A673 (cell line): Measurements from ENCODE around the gene JARID2. TPM values are rescaled to one million over a fixed set of nuclear protein-coding genes. Genes with fewer than 3 reads are reported as not detected.

Experiments
- BruUV-seq: library from RNA; stranded (reverse); fragments of 400-500 nt; replicated peaks from 2 replicates; lab custom pipeline; 2021; lab: Mats Ljungman, UMichigan
- CTCF ChIA-PET: fragments of 300-600 bp; sonication (Branson Sonifier 250); formaldehyde crosslinking; loops from one replicate; lab custom pipeline; 2022; ENCODE audit warnings: antibody characterized with exemption; lab: Charles Lee
- POLR2A ChIA-PET: fragments of 300-600 bp; sonication (Branson Sonifier 250); formaldehyde crosslinking; loops from one replicate; lab custom pipeline; 2022; ENCODE audit warnings: antibody characterized with exemption; ENCODE audit not compliant: low non-redundant PET; lab: Charles Lee
- DNase-seq: peaks from one replicate; pipeline ENCODE4 v3.0.0-alpha.2; 2015; ENCODE audit warnings: low spot score
- H3K27ac ChIP-seq: fragments of 200-600 bp; sonication (generic); 2 replicates; pipeline ENCODE4 v1.5.1; 2016; ENCODE audit warnings: mixed run types, low read depth, mild to moderate bottlenecking, mixed read lengths, antibody characterized with exemption, low read length; ENCODE audit not compliant: poor library complexity, severe bottlenecking
- H3K27me3 ChIP-seq: fragments of 200-600 bp; sonication (generic); replicated peaks from 2 replicates; pipeline ENCODE4 v1.6.1; 2017; ENCODE audit warnings: mixed run types, low read depth, mild to moderate bottlenecking, mixed read lengths, antibody characterized with exemption, low read length; ENCODE audit not compliant: insufficient read depth, poor library complexity
- H3K36me3 ChIP-seq: fragments of 200-600 bp; sonication (generic); 2 replicates; pipeline ENCODE4 v1.6.1; 2016; ENCODE audit warnings: mixed run types, mild to moderate bottlenecking, mixed read lengths, antibody characterized with exemption, low read length; ENCODE audit not compliant: insufficient read depth, poor library complexity, severe bottlenecking
- H3K4me1 ChIP-seq: fragments of 200-600 bp; sonication (generic); 2 replicates; pipeline ENCODE4 v1.6.1; 2017; ENCODE audit warnings: mixed run types, mild to moderate bottlenecking, mixed read lengths, antibody characterized with exemption, low read length; ENCODE audit not compliant: insufficient read depth, poor library complexity, severe bottlenecking
- H3K4me3 ChIP-seq: fragments of 200-600 bp; sonication (generic); 2 replicates; pipeline ENCODE4 v1.5.1; 2016; ENCODE audit warnings: low read depth, mixed run types, mild to moderate bottlenecking, mixed read lengths, low read length; ENCODE audit not compliant: poor library complexity, severe bottlenecking
- H3K9me3 ChIP-seq: fragments of 200-600 bp; sonication (generic); 2 replicates; pipeline ENCODE4 v1.6.1; 2016; ENCODE audit warnings: mixed run types, low read depth, mild to moderate bottlenecking, mixed read lengths, antibody characterized with exemption, low read length; ENCODE audit not compliant: poor library complexity, severe bottlenecking
- CTCF ChIP-seq: fragments of 300-800, 200-600 bp; sonication (generic); conservative IDR thresholded peaks from 2 replicates; pipeline ENCODE4 v1.5.1; 2017; ENCODE audit warnings: low read depth, mild to moderate bottlenecking, antibody characterized with exemption, low read length, moderate library complexity, mixed read lengths
- EZH2 ChIP-seq: fragments of 200-600 bp; sonication (generic); IDR thresholded peaks from 2 replicates; pipeline ENCODE4 v1.6.1; 2017; ENCODE audit warnings: borderline replicate concordance, low read depth, mild to moderate bottlenecking, mixed read lengths, antibody characterized with exemption, low read length; ENCODE audit not compliant: poor library complexity, severe bottlenecking
- intact Hi-C: fragments of 100-400 bp; cut with micrococcal nuclease; formaldehyde crosslinking; loops from one replicate; pipeline ENCODE4 v1.10.0; 2022; ENCODE audit not compliant: unreplicated experiment
- total RNA-seq: library from RNA; stranded (reverse); gene quantifications from 2 replicates; pipeline ENCODE4 v1.2.3, GENCODE V29; 2021

JARID2 gene
- total RNA-seq, 1 experiment from 2014 or later: 29.4 TPM

- intact Hi-C loops: no loop called here
- no peak overlapping the region for H3K4me3 ChIP-seq
- ChIA-PET POLR2A (no interaction called here), CTCF (interaction anchor here (0.6 kb wide), 1 partner anchor 198 kb away, joined by 3 read pairs; no protein-coding TSS in a partner anchor)
- H3K27ac ChIP-seq: no peak overlapping the region
- peak; percentile 52 for DNase-seq
- H3K27me3 ChIP-seq: no peaks in the 10 kb centered on the region
- no peaks in the 10 kb centered on the region for H3K9me3 ChIP-seq
- no TSS peak for BruUV-seq
- no peaks in the 10 kb centered on the region for H3K36me3 ChIP-seq
- peaks cover 70% of the 10 kb centered on the region for H3K4me1 ChIP-seq
- no peak for TF ChIP-seq EZH2
- TF ChIP-seq CTCF: no peak
Measured at GRCh38 chr6:15317934-15318902, 72.3 kb downstream of the JARID2 start.

GRCh38 chr6:15319677-15320076 lies 73.8 kb downstream of the JARID2 start:
- POLR2A ChIA-PET: interaction anchor here (0.6 kb wide), 1 partner anchor 39 kb away, joined by 4 read pairs; no protein-coding TSS in a partner anchor

GRCh38 chr6:15320693-15321092 lies 74.8 kb downstream of the JARID2 start:
- Histone ChIP-seq H3K4me3 (no peak overlapping the region), H3K27me3 (no peaks in the 10 kb centered on the region), H3K4me1 (peaks cover 56% of the 10 kb centered on the region), H3K36me3 (no peaks in the 10 kb centered on the region), H3K27ac (no peak overlapping the region), H3K9me3 (no peaks in the 10 kb centered on the region)
- no peak for TF ChIP-seq CTCF
- no peak for TF ChIP-seq EZH2
- BruUV-seq: no TSS peak
- ChIA-PET POLR2A (no interaction called here), CTCF (no interaction called here)
- intact Hi-C loops: no loop called here
- DNase-seq: no peak

More at GRCh38 chr6:15319677-15320076, 73.8 kb downstream of the JARID2 start:
- CTCF ChIA-PET: no interaction called here
- intact Hi-C loops: no loop called here
- Histone ChIP-seq H3K27me3 (no peaks in the 10 kb centered on the region), H3K9me3 (no peaks in the 10 kb centered on the region), H3K36me3 (no peaks in the 10 kb centered on the region), H3K4me3 (no peak overlapping the region), H3K4me1 (peaks cover 58% of the 10 kb centered on the region), H3K27ac (no peak overlapping the region)
- DNase-seq: no peak
- no TSS peak for BruUV-seq
- TF ChIP-seq CTCF (no peak), EZH2 (no peak)
